ENCODE measurements around the gene PRR15L. TPM values are rescaled to one million over a fixed set of nuclear protein-coding genes. Genes with fewer than 3 reads are reported as not detected.

Gene PRR15L
- total and polyA plus RNA-seq, 2 of the 8 experiments (the other 6 are each of a cell fraction or from before 2014, with no cell fraction given), result 0.26 to 1.1 TPM

- no peak overlapping the region for H4K91ac ChIP-seq (replicated peaks; ENCODE audit: insufficient read length, low read length)
- ChIA-PET CTCF (ENCODE audit: partially characterized antibody) (interaction anchor here (0.8 to 27.8 kb wide), 8 partner anchors 8 to 166 kb away, joined by 3 to 493 read pairs (median 10); partner anchors contain the start of genes CDK5RAP3, PNPO, PRR15L and SCRN2), POLR2A (ENCODE audit: partially characterized antibody) (interaction anchor here (2.4 kb wide), 1 partner anchor 11 kb away, joined by 8 read pairs; no protein-coding TSS in a partner anchor)
- no peak overlapping the region for H3K4me3 ChIP-seq (ENCODE audit: extremely low read depth in 1 of 4, insufficient read depth in 2 of 4, low read depth in 3 of 4, low read length in 4 of 4)
- H4K8ac ChIP-seq (ENCODE audit: extremely low read depth, insufficient read depth, low read length), result no peak overlapping the region
- no peak overlapping the region for H3K23ac ChIP-seq (ENCODE audit: insufficient read length)
- no peaks in the 10 kb centered on the region for H3K79me1 ChIP-seq (ENCODE audit: low read depth, low read length)
- no peak overlapping the region for H3K4ac ChIP-seq (replicated peaks; ENCODE audit: insufficient read length, low read depth, low read length)
- H2AK5ac ChIP-seq (ENCODE audit: low read depth, low read length), result no peak overlapping the region
- H2BK20ac ChIP-seq (ENCODE audit: low read length), result no peak overlapping the region
- H3K36me3 ChIP-seq (ENCODE audit: control insufficient read depth in 2 of 4, insufficient read depth in 4 of 4, low read length in 3 of 4), result no peaks in the 10 kb centered on the region
- no peak for FAIRE-seq
- no peaks in the 10 kb centered on the region for H3K9me3 ChIP-seq (ENCODE audit: insufficient read depth in 2 of 2, low read depth in 1 of 2, low read length in 1 of 2)
- H3K9ac ChIP-seq (replicated peaks in 1 of 4; ENCODE audit: extremely low read depth in 1 of 4, low read depth in 3 of 4, low read length in 3 of 4), result no peak overlapping the region
- H2AFZ ChIP-seq (ENCODE audit: low read length), result no peak overlapping the region
- 91% methylated on average over 12 of the region's 12 CpGs; no CpG with 5 or more reads in 1 of the 2 experiments for WGBS, 2 experiments (ENCODE audit: extremely low coverage in 1 of 2, insufficient coverage in 1 of 2, insufficient read length in 1 of 2, insufficient replicate concordance in 2 of 2, low coverage in 1 of 2, low lambda C conversion rate in 2 of 2, missing lambda C conversion rate in 1 of 2)
- no peaks in the 10 kb centered on the region for H3K79me2 ChIP-seq (ENCODE audit: control insufficient read depth in 1 of 2, insufficient read depth in 2 of 2, low read length in 2 of 2)
- H2BK120ac ChIP-seq (replicated peaks; ENCODE audit: low read depth, low read length), result no peak overlapping the region
- no peak overlapping the region for H3K4me2 ChIP-seq (ENCODE audit: insufficient read depth in 1 of 2, low read depth in 2 of 2, low read length in 2 of 2)
- H4K5ac ChIP-seq (ENCODE audit: insufficient read length, low read depth, low read length), result no peak overlapping the region
- H3K14ac ChIP-seq (ENCODE audit: insufficient read length), result no peak overlapping the region
- no peak overlapping the region for H2BK12ac ChIP-seq (ENCODE audit: low read depth, low read length)
- H3K18ac ChIP-seq (ENCODE audit: extremely low read depth, low read length), result no peak overlapping the region
- H3K56ac ChIP-seq (replicated peaks; ENCODE audit: insufficient read length, low read depth, low read length), result no peak overlapping the region
- peaks cover 9% of the 10 kb centered on the region for H3K23me2 ChIP-seq (ENCODE audit: low read depth, low read length)
- no peak for DNase-seq (ENCODE audit: low read depth in 1 of 2, low spot score in 2 of 2)
- H2BK15ac ChIP-seq (ENCODE audit: low read length), result no peak overlapping the region
- H4K20me1 ChIP-seq (replicated peaks in 1 of 2; ENCODE audit: control insufficient read depth in 1 of 2, insufficient read depth in 2 of 2, low read length in 2 of 2), result no peaks in the 10 kb centered on the region
- H2BK5ac ChIP-seq (ENCODE audit: low read depth, low read length), result no peak overlapping the region
- no peaks in the 10 kb centered on the region; a peak in 2 of 7 replicates for H3K27me3 ChIP-seq (replicated peaks in 1 of 4; ENCODE audit: control insufficient read depth in 3 of 4, extremely low read depth in 1 of 4, insufficient read depth in 3 of 4, low read length in 3 of 4)
- H3K27ac ChIP-seq (ENCODE audit: low read depth, low read length), result no peak overlapping the region
- peaks cover 18 to 37% (median 22%) of the 10 kb centered on the region in 4 experiments for H3K4me1 ChIP-seq (replicated peaks in 1 of 4; ENCODE audit: control insufficient read depth in 3 of 4, insufficient read depth in 4 of 4, low read length in 3 of 4)
- no peak for TF ChIP-seq HDAC2 (IDR thresholded peaks at IDR 0.05; ENCODE audit: borderline replicate concordance in 1 of 2, low read depth in 2 of 2, low read length in 2 of 2)
- no peak for TF ChIP-seq E2F6 (IDR thresholded peaks at IDR 0.05)
- TF ChIP-seq EP300 (IDR thresholded peaks at IDR 0.05; ENCODE audit: borderline replicate concordance in 1 of 2, low read depth in 2 of 2, low read length in 2 of 2), result no peak
- TF ChIP-seq MAFK (IDR thresholded peaks at IDR 0.05; ENCODE audit: low read depth, low read length), result no peak
- no peak for TF ChIP-seq CBX8 (IDR thresholded peaks at IDR 0.05; ENCODE audit: borderline replicate concordance, low read depth, low read length)
- no peak for TF ChIP-seq SRF (IDR thresholded peaks at IDR 0.05; ENCODE audit: low read depth, low read length)
- no peak for TF ChIP-seq RBBP5 (IDR thresholded peaks at IDR 0.05; ENCODE audit: borderline replicate concordance, low read depth, low read length)
- no peak for TF ChIP-seq JUN (IDR thresholded peaks at IDR 0.05; ENCODE audit: low read depth, low read length)
- TF ChIP-seq TAF1 (IDR thresholded peaks at IDR 0.05; ENCODE audit: low read depth, low read length), result no peak
- no peak for TF ChIP-seq YY1 (IDR thresholded peaks at IDR 0.05; ENCODE audit: low read depth, low read length)
- no peak for TF ChIP-seq FOSL1 (IDR thresholded peaks at IDR 0.05; ENCODE audit: insufficient read depth, low read depth, low read length)
Measured at GRCh38 chr17:48006936-48007709, 49.4 kb upstream of the PRR15L start.

All from H1 (cell line).